DOHH2 (cell line): Measurements from ENCODE around the gene CSRNP2.

Source experiments
- H3F3A ChIP-seq: fragments of 200-600 bp; sonication (generic), shearing (Covaris generic); 2 replicates; pipeline ENCODE4 v1.6.0; 2016; ENCODE audit warnings: antibody characterized with exemption, mild to moderate bottlenecking; ENCODE audit not compliant: control insufficient read depth, insufficient read depth
- H3K27ac ChIP-seq: fragments of 200-600 bp; sonication (generic); 2 replicates; pipeline ENCODE4 v1.5.1; 2014; ENCODE audit warnings: low read depth, mild to moderate bottlenecking, low read length, moderate library complexity
- H3K27me3 ChIP-seq: fragments of 200-600 bp; sonication (generic); 2 replicates; pipeline ENCODE4 v1.6.1; 2014; ENCODE audit warnings: mild to moderate bottlenecking, low read length, mixed read lengths; ENCODE audit not compliant: control insufficient read depth
- H3K36me3 ChIP-seq: fragments of 200-600 bp; sonication (generic); 2 replicates; pipeline ENCODE4 v1.6.1; 2014; ENCODE audit warnings: mild to moderate bottlenecking, low read length, moderate library complexity, mixed read lengths; ENCODE audit not compliant: control insufficient read depth
- H3K4me1 ChIP-seq: fragments of 200-600 bp; sonication (generic); 2 replicates; pipeline ENCODE4 v1.6.1; 2014; ENCODE audit warnings: mild to moderate bottlenecking, low read length, mixed read lengths; ENCODE audit not compliant: control insufficient read depth
- H3K4me2 ChIP-seq: fragments of 200-600 bp; sonication (generic); 2 replicates; pipeline ENCODE4 v1.6.0; 2014; ENCODE audit warnings: mild to moderate bottlenecking, low read length, moderate library complexity
- H3K4me3 ChIP-seq: fragments of 200-600 bp; sonication (generic); 2 replicates; pipeline ENCODE4 v1.5.1; 2014; ENCODE audit warnings: mild to moderate bottlenecking, low read length, mixed read lengths
- H3K79me2 ChIP-seq: fragments of 200-600 bp; sonication (generic); 2 replicates; pipeline ENCODE4 v1.6.1; 2014; ENCODE audit warnings: mild to moderate bottlenecking, low read length, mixed read lengths; ENCODE audit not compliant: control insufficient read depth
- H3K9me2 ChIP-seq: fragments of 200-600 bp; sonication (generic); replicated peaks from 2 replicates; pipeline ENCODE4 v1.6.1; 2014; ENCODE audit warnings: mild to moderate bottlenecking, low read length, mixed read lengths; ENCODE audit not compliant: control insufficient read depth
- H3K9me3 ChIP-seq: fragments of 200-600 bp; sonication (generic); 2 replicates; pipeline ENCODE4 v1.6.1; 2014; ENCODE audit warnings: antibody characterized with exemption, low read length, mixed read lengths; ENCODE audit not compliant: control insufficient read depth, insufficient read depth
- H4K20me1 ChIP-seq: fragments of 200-600 bp; sonication (generic); 2 replicates; pipeline ENCODE4 v1.6.0; 2014; ENCODE audit warnings: low read depth, mild to moderate bottlenecking, antibody characterized with exemption, low read length, moderate library complexity; ENCODE audit not compliant: control insufficient read depth, insufficient read depth
- CTCF ChIP-seq: fragments of 200-600 bp; sonication (generic); IDR thresholded peaks from one replicate; pipeline ENCODE4 v1.5.1; 2014; ENCODE audit warnings: antibody characterized with exemption, mild to moderate bottlenecking, low read depth, low read length; ENCODE audit not compliant: poor library complexity, severe bottlenecking
- EZH2phosphoT487 ChIP-seq: fragments of 200-600 bp; sonication (generic); IDR thresholded peaks from 2 replicates; pipeline ENCODE4 v1.6.1; 2017; ENCODE audit warnings: borderline replicate concordance, mild to moderate bottlenecking, antibody characterized with exemption, low read length, moderate library complexity, mixed read lengths

Gene CSRNP2

GRCh38 chr12:51124504-51124903, 41.1 kb upstream of the CSRNP2 start:
- no peaks in the 10 kb centered on the region for H3K79me2 ChIP-seq
- no peaks in the 10 kb centered on the region for H3F3A ChIP-seq
- no peak for TF ChIP-seq EZH2phosphoT487
- no peak for TF ChIP-seq CTCF
- no peaks in the 10 kb centered on the region; the same call in 1 of the 2 replicates for H4K20me1 ChIP-seq
- no peaks in the 10 kb centered on the region for H3K27me3 ChIP-seq
- H3K4me2 ChIP-seq, result no peak overlapping the region
- no peak overlapping the region for H3K27ac ChIP-seq
- no peaks in the 10 kb centered on the region for H3K9me3 ChIP-seq
- no peak overlapping the region for H3K4me3 ChIP-seq
- H3K4me1 ChIP-seq, result peaks cover 8% of the 10 kb centered on the region
- no peaks in the 10 kb centered on the region for H3K9me2 ChIP-seq
- H3K36me3 ChIP-seq, result no peaks in the 10 kb centered on the region

- Histone ChIP-seq H3K4me3 (no peak overlapping the region), H3F3A (no peaks in the 10 kb centered on the region), H3K4me2 (no peak overlapping the region), H4K20me1 (no peaks in the 10 kb centered on the region), H3K9me2 (no peaks in the 10 kb centered on the region), H3K27me3 (no peaks in the 10 kb centered on the region), H3K4me1 (no peaks in the 10 kb centered on the region), H3K79me2 (no peaks in the 10 kb centered on the region), H3K27ac (no peak overlapping the region), H3K36me3 (no peaks in the 10 kb centered on the region), H3K9me3 (no peaks in the 10 kb centered on the region)
- no peak for TF ChIP-seq CTCF
- no peak for TF ChIP-seq EZH2phosphoT487
These were observed 39.4 kb upstream of the CSRNP2 start for GRCh38 chr12:51122844-51123243.

GRCh38 chr12:51118706-51119105, 35.3 kb upstream of the CSRNP2 start:
- H3K4me2 ChIP-seq, result no peak overlapping the region
- H3K4me3 ChIP-seq, result no peak overlapping the region
- no peaks in the 10 kb centered on the region for H3K9me3 ChIP-seq
- no peaks in the 10 kb centered on the region for H3K27me3 ChIP-seq
- no peaks in the 10 kb centered on the region for H4K20me1 ChIP-seq
- no peaks in the 10 kb centered on the region for H3F3A ChIP-seq
- TF ChIP-seq CTCF, result no peak
- no peak for TF ChIP-seq EZH2phosphoT487
- H3K36me3 ChIP-seq, result 0 out of 2 replicates have a peak, but pooled peaks cover 3% of the 10 kb centered on the region
- no peaks in the 10 kb centered on the region for H3K4me1 ChIP-seq
- no peaks in the 10 kb centered on the region for H3K9me2 ChIP-seq
- no peaks in the 10 kb centered on the region for H3K79me2 ChIP-seq
- no peak overlapping the region for H3K27ac ChIP-seq

- Histone ChIP-seq H3K9me2 (no peaks in the 10 kb centered on the region), H3K79me2 (no peaks in the 10 kb centered on the region), H3K36me3 (peaks cover 11% of the 10 kb centered on the region), H3K27me3 (no peaks in the 10 kb centered on the region), H3K9me3 (no peaks in the 10 kb centered on the region), H3K4me1 (no peaks in the 10 kb centered on the region), H3K27ac (no peak overlapping the region), H3F3A (no peaks in the 10 kb centered on the region), H3K4me2 (no peak overlapping the region), H4K20me1 (no peaks in the 10 kb centered on the region), H3K4me3 (no peak overlapping the region)
- TF ChIP-seq EZH2phosphoT487, result no peak
These were observed 32.1 kb upstream of the CSRNP2 start for GRCh38 chr12:51115533-51115932.
